ENCODE measurements around the gene SIX2.
"Not testable (repeated sequence)": the region's sequence is repeated elsewhere in the genome, so short reads cannot be mapped to it uniquely, and the experiment has no call there.

SIX2 gene

DNA sequence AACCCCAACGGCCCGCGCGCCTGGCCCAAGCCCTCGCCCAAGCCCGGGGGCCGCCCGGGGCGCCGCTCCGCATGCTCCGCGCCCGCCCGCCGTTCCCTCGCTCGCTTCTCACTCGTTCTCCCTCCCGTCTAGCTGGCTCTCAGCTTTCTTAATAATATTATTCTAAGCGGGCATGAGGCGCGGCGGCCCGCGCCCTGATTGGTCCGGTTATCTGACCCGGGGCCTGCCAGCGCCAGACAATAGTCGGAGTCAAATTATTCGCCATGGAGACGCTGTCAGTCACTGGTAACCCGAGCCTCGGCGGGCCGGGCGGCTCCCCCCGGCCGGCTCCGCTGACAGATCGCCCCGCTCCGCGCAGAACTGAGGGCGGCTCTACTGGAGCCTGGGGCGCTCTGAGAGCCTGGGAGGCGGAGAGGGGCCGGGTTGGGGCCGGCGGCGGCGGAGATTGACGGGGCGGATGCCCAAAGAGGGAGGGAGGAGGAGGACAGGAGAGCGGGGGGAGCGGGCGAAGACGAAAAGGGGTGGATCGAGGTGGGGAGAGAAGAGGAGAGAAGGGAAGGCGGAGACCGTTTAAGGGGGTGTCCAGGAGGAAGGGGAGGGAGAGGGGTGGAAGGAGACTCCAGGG is at the start of gene SIX2:
SIX2 (minus strand) TSS at position 150 of the 625 bp plus-strand sequence. CDS start 342 bp downstream, outside the sequence.
- DNase-seq: no peak

- no peak for DNase-seq
Observed at GRCh38 chr2:45055162-45055605, 45.9 kb upstream of the SIX2 start.

GRCh38 chr2:45053966-45054365 is 44.7 kb upstream of the SIX2 start:
- DNase-seq: no peak

DNA sequence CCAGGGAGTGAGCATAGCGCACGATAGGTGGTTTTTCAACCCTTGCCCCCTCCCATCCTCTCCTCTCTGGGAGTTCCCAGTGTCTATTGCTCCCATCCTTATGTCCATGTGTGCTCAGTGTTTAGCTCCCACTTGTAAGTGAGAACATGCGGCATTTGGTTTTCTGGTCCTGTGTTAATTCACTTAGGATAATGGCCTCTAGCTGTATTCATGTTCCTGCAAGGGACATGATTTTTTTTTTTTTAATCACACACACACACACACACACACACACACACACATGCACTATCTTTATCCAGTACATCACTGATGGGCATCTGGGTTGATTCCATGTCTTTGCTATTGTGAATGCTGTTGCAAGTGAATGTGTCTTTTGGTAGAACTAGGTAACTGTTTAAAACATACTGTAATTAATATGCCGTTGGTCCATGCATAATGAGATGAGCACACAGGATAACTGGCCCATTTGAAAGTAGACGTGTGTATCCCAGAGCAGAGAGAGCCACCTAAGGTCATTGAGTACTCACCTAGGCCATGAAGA is 43.2 kb upstream of the SIX2 start:
- no peak for DNase-seq

DNA sequence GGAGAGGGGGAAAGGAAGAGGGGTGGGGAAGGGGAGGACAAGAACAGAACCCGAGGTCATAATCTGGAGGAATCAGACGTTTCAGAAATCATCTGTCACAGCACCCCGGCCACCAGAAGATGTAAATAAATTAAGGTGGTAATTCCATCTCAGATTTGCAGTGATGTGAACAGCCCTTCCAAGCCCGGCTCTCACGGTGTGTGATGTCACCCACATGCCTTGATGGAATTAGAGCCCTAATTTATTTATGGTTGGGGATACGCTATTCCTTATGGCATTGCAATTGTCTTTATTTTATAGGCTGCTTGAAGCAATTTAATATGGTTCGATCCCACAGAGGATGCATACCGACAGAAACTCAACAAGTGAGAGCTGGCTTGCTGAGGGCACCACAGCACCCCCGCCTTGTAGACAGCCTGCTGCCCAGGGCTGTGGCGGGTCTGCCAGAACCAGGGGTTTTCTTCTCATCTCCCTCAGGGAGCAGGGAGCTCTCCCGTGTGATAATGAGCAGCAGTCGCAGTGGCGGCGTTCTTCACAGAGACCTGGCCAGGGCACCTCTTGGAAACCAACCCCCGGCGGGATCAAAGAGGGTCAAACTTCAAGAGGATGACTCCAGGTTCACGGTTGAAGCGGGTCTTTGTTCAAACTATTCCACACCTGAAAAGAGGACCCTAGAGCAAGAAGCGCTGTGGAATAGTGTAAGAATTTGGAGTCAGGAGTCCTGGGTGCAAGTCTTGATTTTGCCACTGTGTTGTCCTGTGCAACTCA is 40.5 kb upstream of the SIX2 start:
- DNase-seq: no peak

DNA sequence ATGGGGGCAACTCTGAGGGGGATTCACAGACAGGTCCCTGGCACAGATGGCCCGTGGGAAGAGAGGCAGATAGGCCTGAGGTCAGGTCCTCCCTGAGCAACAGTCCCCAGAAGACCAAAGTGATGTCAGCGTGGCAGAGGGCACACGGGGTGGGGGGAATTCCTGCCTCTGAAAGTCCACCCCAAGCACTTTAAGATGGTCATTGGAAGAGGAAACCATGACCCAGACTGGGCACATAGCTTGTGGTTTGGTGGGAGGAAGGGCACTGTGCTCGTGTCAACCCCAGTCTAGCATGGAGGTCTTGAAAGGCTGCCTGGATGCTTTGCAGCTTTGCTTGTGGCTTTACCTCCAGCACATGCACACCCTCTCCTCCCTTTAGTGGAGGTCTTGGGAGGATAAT is 38.0 kb upstream of the SIX2 start:
- DNase-seq: no peak

- no peak for DNase-seq
Observed at GRCh38 chr2:45046786-45047185, 37.5 kb upstream of the SIX2 start.

GRCh38 chr2:45045706-45046105 is 36.5 kb upstream of the SIX2 start:
- no peak for DNase-seq

DNA sequence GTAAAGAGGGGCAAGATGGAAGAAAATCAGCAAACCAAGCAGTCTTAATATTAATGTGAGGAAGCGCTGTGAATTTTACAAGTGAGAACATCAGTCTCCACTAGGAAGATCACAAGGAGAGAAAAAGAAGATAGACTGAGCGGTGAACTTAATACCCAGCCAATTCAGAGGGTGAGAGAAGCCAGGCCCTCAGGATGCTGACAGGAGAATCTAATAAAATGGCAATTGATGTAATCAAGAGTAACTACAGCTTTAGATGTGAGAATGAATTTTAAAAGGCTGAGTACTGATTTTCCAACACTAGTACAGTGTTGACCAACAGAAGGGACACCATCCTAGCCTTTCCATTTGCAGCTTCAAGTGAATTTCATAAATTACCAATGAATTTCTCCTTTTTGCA is 35.7 kb upstream of the SIX2 start:
- no peak for DNase-seq

DNA sequence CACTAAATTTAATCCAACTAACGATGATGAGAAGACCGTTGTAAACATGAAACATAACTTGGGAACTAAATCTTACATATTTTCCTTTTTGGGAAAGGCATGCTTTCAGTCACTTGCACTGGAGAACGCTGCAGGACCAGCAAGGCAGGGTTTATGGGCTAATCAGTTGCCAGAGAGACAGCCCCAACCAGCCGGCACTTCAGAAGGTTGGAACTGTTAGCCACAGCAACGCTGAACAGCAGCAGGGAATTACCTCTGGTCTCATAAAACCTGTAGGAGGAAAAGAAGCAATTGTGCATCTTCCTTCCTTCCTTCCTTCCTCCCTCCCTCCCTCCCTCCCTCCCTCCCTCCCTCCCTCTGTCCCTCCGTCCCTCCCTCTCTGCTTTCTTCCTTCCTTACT is 33.9 kb upstream of the SIX2 start:
- DNase-seq: no peak

- DNase-seq: no peak
Observed at GRCh38 chr2:45042401-45042800, 33.1 kb upstream of the SIX2 start.

- DNase-seq: no peak
Observed at GRCh38 chr2:45040786-45041185, 31.5 kb upstream of the SIX2 start.

DNA sequence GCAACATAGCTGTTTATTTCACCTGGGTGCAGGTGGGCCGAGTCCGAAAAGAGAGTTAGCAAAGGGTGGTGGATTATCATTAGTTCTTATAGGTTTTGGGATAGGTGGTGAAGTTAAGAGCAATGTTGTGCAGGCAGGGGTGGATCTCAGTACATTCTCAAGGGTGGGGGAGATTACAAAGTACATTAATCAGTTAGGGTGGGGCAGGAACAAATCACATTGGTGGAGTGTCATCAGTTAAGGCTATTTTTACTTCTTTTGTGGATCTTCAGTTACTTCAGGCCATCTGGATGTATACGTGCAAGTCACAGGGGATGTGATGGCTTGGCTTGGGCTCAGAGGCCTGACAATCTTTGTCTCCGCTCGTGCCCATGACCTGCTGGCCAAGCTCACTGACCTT is 30.6 kb upstream of the SIX2 start:
- DNase-seq: not testable (repeated sequence)

DNA sequence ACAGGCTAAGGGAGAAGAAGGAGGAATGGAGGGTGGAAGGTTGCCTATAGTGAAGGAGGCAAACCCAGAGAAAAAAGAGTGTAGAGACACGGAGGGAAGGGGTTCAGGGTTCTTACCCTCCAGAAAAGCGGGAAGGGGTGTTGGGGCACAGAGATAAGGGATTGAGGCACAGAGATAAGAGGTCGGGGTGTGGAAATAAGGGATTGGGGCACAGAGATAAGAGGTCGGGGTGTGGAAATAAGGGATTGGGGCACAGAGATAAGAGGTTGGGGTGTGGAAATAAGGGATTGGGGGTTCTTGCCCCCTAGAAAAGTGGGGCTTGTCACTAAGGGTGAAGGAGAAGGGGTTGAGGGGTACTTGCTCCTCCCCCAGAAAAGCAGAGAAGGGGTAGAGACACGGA is 29.6 kb upstream of the SIX2 start:
- not testable (repeated sequence) for DNase-seq

DNA sequence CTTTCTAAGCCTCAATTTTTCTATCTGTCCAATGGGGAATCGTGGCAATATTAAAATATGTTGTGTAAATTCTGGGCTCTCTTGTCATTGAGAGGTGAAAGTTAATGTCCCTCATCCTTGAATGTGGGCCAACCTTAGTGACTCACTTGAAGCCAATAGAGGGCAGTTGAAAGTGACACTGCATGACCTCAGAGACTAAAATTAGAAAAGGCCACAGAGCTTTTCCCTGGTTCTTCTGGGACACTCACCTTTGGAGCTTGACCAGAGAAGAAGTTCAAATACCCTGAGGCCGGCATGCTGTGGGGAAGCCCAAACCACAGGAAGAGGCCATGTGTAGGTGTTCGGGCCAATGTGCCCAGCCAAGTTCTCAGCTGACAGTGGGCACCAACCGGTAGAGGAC is 24.1 kb upstream of the SIX2 start:
- no peak for DNase-seq

GRCh38 chr2:45031028-45031427 is 21.8 kb upstream of the SIX2 start:
- DNase-seq: no peak

DNA sequence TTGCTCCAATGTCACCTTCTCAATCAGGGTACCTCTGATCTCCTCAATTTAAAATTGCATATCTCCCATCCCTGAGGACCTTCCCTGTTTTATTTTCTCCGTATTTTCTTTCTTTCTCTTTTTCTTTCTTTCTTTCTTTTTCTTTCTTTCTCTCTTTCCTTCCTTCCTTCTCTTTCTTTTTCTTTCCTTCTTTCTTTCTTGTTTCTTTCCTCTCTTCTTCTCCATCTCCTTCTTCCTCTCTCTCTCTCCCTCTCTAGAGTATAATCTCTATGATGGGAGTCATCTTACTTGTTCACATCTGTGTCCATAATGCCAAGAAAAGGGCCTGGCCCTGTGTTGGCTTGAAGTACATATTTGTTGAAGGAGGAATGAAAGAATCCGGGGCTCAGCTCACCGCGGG is 21.3 kb upstream of the SIX2 start:
- no peak for DNase-seq

DNA sequence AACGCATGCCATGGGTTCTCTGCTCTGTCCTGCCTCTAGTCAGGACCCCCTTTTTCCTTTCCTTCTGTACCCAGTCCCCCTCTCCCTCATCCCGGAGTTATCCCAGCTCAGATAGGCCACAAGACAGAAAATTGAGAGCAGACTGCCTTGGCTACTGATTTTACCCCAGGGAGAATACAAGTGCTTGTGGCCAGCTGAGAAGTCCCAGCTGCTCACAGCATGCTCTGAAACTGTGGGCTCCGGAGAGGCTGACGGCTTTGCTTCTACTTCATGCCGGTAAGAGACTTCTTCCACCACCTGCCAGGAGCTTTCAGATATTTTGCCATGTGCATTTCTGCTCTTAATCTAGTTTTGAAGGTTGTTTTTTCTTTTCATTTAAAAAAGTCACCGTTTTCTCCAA is 20.0 kb upstream of the SIX2 start:
- DNase-seq: no peak

GRCh38 chr2:45028276-45028675 is 19.0 kb upstream of the SIX2 start:
- no peak for DNase-seq

- no peak for DNase-seq
Observed at GRCh38 chr2:45026924-45027450, 17.7 kb upstream of the SIX2 start.

GRCh38 chr2:45024600-45025291 is 15.5 kb upstream of the SIX2 start:
- no peak for DNase-seq

- DNase-seq: no peak
Observed at GRCh38 chr2:45024097-45024496, 14.8 kb upstream of the SIX2 start.

DNA sequence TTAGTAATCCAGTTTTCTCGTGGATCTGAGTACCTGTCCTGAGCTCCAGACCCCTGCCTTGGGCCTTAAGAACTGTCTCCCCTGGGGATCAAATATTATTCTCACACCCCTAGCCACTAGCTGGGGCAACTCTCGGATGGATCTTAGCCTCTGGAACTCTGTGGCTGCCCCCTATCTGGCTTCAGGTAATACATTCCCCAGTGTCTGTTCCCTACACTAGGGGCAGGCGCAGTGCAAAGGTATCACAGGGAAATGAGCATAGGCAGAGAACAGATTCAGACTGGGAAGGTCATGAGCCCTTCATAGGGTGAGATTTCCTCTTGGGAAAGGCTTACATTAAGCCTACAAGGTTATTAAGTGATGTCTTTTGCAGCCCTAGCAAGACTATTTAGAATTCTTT is 11.2 kb upstream of the SIX2 start:
- DNase-seq: no peak

DNA sequence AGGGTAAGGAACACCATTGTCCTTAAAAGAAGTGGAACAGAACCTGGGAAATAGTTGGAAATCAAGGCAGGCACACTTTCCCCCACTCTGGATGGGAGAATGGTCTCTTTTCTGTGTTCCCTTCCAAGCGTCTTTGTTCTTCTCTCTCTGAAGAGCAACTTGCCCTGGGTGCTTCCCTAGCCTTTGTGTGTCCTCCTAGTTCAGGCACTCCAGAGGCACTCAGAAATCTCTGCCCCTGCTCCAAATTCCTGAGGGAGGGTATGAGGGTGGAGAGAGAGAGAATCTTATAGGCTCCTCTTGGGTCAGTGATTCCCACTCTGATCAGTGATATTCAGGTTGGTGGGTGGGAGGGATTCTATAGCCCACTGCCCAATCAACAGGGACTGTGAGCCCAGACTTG is 8.8 kb upstream of the SIX2 start:
- DNase-seq: no peak
